Hippocampal formation (tissue), 2 donors: Measurements from ENCODE around the gene AKR1C2.
"Not testable (repeated sequence)": the region's sequence is repeated elsewhere in the genome, so short reads cannot be mapped to it uniquely, and the experiment has no call there.

Source experiments
- DNase-seq, 2 donors: peaks; one replicate each; lab custom pipeline; 2025; lab: John Stamatoyannopoulos, UW

Gene AKR1C2

GRCh38 chr10:5023177-5023805 is 19.6 kb upstream of the AKR1C2 start:
- DNase-seq: no peak

DNA sequence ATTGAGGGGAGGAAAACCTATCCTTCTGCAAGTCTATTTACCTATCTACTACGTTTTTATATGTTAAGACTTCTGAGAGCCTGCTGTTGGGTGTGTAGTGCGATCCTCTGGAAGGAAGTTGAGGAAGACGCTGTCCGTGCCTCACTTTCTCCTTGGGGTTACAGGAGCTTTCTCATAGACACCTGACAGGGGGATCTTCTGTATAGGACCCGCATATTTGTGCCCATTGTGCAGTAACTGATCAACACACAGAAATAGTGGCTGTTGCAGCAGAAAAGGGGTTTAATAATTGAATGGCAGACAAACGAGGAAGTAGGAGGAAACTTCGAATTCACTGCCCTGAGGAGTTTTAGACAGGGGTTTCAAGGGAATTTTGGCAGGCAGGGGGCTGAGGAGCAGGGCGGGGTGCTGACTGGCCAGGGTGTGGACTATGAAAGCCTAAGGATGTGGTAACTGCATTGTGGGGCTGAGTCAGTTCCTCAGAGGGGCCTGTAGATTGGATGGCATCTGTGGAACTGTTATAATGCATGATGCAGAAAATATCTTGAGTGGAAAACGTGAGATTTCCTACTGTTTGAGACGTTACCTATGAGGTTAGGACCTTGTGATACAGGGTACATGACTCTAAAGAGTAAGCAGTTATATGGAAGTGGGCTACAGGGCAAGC is 18.1 kb upstream of the AKR1C2 start:
- DNase-seq: not testable (repeated sequence)

GRCh38 chr10:5019770-5020612 is 16.3 kb upstream of the AKR1C2 start:
- DNase-seq: not testable (repeated sequence)

DNA sequence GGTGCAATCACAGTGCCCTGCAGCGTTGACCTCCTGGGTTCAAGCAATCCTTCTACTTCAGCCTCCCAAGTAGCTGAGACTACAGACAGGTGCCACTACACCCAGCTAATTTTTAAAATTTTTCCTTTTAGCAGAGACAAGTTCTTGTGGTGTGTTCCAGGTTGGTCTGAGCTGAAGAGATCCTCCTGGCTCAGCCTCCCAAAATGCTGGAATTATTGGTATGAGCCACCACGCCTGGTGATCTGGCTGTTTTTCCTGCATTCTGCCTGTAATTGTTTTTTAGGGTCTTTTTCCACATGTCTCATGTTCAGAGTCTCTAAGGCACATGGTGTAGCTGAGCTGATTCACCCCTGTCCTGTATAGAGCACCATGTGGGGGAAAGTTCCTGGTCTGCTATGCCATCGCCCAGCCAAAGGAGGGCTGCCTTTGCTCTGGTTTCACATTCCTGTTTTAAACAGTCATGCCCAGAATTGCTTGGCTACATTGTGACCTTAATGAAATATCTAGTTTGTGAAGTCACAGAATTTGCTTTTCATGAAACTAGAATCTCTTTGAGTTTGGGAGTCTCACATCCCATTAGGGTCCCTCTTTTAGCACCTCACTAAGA is 15.1 kb upstream of the AKR1C2 start:
- DNase-seq: not testable (repeated sequence)

- DNase-seq: no peak
Measured at GRCh38 chr10:5018134-5018533, 14.5 kb upstream of the AKR1C2 start.

- no peak for DNase-seq
Measured at GRCh38 chr10:5014936-5015335, 11.3 kb upstream of the AKR1C2 start.

DNA sequence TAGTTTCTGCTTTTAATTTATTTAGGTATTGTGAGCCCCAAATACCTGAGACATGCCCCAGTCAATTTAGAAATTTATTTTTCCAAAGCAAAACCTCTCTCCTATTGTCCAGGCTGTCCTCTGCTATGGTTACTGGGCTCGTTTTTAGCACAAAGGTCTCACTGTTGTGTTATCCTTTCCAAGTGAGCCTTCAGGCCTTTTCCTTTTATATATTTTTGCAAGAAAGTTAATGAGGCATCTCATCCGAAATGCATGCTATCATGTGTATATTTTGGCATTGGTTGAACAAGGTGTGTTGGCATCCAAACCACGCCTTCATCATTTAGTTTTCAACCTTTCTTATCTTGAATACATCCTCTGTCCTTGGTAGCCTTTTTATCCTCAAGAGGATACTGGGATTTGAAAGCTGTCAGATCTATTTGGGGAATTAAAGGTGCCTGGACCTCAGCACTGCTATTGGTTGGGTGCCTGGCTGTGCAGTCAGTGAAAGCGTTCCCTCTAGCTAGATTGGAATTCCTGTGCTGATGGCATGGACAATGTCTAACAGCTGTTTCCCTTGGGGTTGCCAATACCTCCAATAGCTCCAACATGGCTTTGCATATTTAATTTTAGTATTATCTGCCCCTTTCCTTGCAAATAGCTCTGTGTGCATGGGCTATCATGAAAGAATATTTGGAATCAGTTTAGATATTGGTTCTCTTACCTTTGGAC is 10.7 kb upstream of the AKR1C2 start:
- DNase-seq: not testable (repeated sequence)

- no peak for DNase-seq
Measured at GRCh38 chr10:5013385-5013784, 9.7 kb upstream of the AKR1C2 start.

- DNase-seq: no peak
Measured at GRCh38 chr10:5012595-5012994, 8.9 kb upstream of the AKR1C2 start.

- DNase-seq: not testable (repeated sequence)
Measured at GRCh38 chr10:5011392-5011791, 7.7 kb upstream of the AKR1C2 start.

DNA sequence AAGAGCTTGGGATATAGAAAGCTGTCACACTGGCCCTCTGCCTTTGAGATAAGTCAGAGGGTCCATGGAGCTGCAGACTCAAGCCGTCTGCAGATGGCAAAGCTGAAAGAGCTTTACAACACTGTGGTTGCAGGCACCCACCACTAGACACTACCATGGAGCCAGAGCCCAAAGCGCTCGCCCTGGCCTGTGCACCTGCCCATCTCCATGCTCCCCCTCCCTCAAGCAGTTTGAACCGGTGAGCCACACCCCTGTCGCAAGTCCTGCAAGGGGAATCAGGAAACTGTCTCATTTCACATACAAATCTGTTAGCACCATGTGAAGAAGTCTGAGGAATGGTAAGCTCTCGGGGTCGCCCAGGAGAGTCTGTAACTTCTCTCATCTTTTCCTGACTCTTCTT is 6.4 kb upstream of the AKR1C2 start:
- DNase-seq: not testable (repeated sequence)

DNA sequence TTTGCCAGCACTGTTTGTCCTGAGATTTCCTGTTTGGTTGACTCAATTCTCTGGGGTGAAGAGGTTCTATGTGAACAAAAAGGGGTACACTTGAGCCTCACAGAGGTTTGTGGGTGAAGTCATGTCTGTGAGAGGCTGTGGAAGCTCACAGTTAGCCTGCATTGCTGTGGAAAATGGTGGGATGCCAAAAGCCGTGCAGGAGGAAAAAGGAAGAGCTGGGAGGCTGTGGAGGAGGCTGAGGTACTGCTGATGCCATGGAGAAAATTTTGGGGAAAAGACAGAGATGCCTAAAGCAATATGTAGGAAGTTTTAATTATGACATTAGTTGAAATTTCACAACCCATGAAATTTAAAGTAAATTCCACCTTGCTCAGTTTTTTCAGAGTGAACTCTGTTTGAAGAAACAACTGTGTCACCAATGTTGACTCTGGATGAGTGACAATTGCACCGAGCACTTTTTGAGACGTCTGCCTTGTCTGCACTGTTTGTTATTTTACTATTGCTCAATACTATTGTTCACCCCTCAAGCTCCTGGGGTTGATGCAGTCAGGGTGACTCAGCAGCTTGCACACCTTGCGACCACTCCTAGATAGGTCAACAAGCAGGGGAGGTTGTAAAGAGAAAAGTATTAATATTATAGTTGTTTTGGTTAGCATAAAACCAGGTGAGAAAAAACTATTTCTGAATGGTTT is 5.3 kb upstream of the AKR1C2 start:
- not testable (repeated sequence) for DNase-seq

DNA sequence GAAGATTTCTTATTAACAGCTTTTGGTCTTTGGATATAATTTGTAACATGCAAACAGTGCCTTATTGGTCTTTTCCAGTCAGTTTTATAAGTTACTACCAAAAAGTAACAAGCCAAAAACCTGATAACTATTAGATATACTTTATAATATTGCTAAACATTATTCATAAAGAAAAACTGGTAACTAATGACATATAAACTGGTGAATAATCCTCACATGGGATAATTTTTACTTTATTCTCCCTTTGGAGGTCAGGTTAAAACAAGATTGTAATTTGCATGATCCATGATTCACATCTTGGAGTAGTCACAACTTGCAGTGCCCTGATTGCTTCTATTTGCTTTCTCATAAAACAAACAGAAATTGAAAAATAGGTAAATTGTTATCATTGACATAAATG is 844 bp upstream of the AKR1C2 start:
- DNase-seq: not testable (repeated sequence)

DNA sequence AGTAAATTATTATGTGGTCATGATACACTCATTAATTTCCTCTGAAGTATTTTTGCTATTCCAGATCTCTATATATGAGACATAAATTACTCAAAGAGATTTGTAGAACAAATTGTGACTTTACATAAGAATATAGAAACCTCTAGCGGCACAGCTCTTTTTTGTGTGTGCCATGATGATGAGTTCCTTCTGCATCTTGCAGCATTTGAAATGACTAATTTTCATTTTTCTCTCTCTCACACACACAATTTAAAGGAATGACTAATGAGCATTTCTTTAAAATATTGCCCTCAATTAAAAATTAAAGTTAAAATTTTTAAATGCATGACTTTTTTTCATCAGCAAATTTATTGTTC is 351 bp upstream of the AKR1C2 start:
- not testable (repeated sequence) for DNase-seq

- no peak for DNase-seq
Measured at GRCh38 chr10:5002013-5002727, 1.5 kb downstream of the AKR1C2 start.

DNA sequence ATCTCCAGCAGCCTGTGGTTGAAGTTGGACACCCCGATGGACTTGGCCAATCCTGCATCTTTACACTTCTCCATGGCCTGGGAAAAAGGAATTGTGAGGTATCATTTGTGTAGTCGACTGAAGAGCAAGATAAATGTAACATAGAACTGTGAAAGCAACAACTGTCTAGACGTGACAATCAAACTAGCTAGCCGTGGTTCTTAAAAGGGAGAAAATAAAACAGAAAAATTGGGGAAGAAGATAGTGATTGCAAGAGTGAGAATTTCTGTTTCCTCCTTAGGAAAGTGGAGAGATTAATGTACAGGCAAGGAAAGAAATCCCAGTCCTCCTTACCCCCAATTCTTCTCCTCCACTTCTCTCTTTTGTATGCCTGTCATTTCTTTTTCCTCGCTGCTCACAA is 5.0 kb downstream of the AKR1C2 start:
- no peak for DNase-seq

DNA sequence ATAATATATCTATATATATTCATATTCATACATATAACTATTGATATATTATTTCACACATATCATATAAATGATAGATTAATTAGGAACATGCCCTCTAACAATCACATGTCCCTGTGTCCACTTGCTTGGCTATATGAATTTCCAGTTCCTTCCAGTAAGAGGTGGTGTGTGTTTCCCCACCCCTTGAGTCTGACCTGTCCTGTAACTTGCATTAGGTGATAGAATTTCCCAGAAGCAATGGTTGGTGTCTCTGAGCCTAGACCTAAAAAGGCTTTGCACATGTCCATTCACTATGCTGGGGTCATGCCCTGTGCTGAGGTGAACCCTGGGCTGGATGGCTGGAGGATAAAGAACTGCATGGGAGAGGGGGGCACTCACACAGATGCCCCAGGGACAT is 9.4 kb downstream of the AKR1C2 start:
- DNase-seq: not testable (repeated sequence)

DNA sequence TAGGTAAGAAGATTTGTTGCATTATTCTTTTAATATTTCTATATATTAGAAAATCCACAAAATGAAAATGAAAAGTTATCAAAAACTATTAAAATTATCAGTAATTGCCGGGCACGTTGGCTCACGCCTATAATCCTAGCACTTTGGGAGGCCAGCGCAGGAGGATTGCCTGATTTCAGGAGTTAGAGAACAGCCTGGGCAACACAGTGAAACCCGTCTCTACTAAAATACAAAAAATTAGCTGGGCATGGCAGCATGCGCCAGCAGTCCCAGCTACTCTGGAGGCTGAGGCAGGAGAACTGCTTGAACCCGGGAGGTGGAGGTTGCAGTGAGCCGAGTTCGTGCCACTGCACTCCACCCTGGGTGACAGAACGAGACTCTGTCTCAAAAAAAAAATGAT is 11.1 kb downstream of the AKR1C2 start:
- not testable (repeated sequence) for DNase-seq

GRCh38 chr10:4991463-4991862 is 12.2 kb downstream of the AKR1C2 start:
- DNase-seq: not testable (repeated sequence)

DNA sequence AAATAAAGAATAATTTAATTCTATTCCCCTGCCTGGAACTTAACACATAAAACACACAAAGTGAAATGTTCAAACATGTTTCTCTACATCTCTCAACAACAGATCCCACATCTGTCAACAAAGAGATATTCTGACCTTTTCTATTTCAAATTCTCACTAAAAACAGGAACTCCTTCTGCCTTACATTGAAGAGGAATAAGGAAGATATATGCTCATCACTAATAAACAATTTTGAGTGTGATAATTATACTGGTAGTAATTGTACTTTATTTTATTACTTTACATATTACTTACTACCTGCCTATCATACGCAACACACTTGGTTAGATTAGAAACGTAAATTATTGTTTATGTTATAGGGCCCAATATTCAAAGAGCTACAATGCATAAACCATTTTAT is 13.4 kb downstream of the AKR1C2 start:
- no peak for DNase-seq
